ENCODE results near the gene TAS2R13. TPM values are rescaled to one million over a fixed set of nuclear protein-coding genes. Genes with fewer than 3 reads are reported as not detected.

Gene TAS2R13
- 1 to 10 TPM in 1 of 2 experiments, under 1 TPM in 1; 0.48 to 1.0 TPM for total RNA-seq

GRCh38 chr12:10909462-10909861 lies at the start of gene TAS2R13:
Gene TAS2R13 (minus strand): TSS chr12:10909562. CDS start chr12:10909298, 264 bp downstream.

DNA sequence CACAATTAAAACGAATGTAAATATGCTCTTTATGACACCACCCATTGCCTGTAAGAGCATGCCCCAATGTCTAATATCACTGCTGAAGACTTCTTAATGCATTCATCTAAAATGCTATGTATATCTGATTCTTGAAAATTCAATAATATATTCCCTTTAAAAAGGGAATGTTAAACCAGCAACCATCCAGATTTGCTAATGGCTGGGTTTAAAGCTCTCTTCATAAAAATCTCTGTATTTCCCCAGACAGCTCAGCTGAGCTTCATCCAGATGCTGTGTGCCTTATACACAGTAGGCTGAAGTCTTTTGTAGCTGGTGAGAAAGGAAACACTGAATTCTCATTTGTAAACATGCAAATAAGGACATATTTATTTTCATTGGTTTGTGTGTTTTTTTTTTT lies 29.8 kb upstream of the TAS2R13 start, which contains the start of gene TAS2R14:
TSS of gene TAS2R14 (minus strand) at position 101 of the 400 bp plus-strand sequence. CDS start at position 45, 56 bp downstream.

DNA sequence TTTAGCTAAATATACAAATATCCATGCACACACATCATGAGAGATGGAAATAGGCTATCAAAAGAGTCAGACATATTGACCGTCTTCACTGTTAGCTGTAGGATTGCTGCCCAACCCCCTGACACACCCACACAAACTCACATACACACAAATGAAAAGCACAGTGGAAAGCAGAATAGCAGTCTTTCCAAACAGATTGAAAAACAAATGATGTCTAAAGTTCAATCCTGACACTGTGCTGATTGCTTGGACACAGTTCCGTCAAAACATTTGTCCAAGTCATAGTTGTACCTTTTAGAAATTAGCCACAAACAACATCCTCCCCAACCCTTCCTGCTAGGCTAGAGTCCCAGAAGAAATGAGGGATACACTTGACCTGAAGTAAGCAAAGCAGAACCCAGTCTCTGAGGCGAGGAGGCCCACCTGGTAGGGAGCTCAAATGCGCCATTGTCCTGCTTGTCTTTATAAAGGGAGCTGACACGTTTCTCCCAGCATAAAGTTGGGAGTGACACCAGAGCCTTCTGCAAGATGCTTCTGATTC lies 19.5 kb upstream of the TAS2R13 start, which contains the start of gene PRH2:
TSS of gene PRH2 (plus strand) at position 491 of the 541 bp plus-strand sequence. CDS start at position 529, 38 bp downstream.

GRCh38 chr12:10884086-10884725 lies 25.2 kb downstream of the TAS2R13 start, which contains the start of gene PRH1:
Gene PRH1 (minus strand): TSS chr12:10884255. CDS start chr12:10884217, 38 bp downstream.

Other genes starting within 250 kb of the TAS2R13 start
- under 1 TPM; 0.34 to 0.68 TPM for gene STYK1, start 235.5 kb downstream of the TAS2R13 start, total RNA-seq
- gene YBX3, start 186.2 kb downstream of the TAS2R13 start, total RNA-seq = 10 to 100 TPM; 39.7 to 41.8 TPM
- gene TAS2R7, start 106.9 kb downstream of the TAS2R13 start, total RNA-seq = not detected
- gene TAS2R8, start 102.3 kb downstream of the TAS2R13 start, total RNA-seq = not detected
- not detected for gene TAS2R9, start 99.4 kb downstream of the TAS2R13 start, total RNA-seq
- gene TAS2R10, start 83.2 kb downstream of the TAS2R13 start, total RNA-seq = under 1 TPM; 0.25 to 0.36 TPM
- 1 to 10 TPM; 1.5 to 1.8 TPM for gene PRR4, start 60.1 kb downstream of the TAS2R13 start, total RNA-seq
- gene PRH1, start 25.3 kb downstream of the TAS2R13 start, total RNA-seq = 10 to 100 TPM; 11.3 to 11.5 TPM
- not detected for gene PRH2, start 19.7 kb upstream of the TAS2R13 start, total RNA-seq
- gene TAS2R14, start 29.7 kb upstream of the TAS2R13 start, total RNA-seq = 1 to 10 TPM; 1.6 TPM
- gene TAS2R50, start 77.3 kb upstream of the TAS2R13 start, total RNA-seq = 1 to 10 TPM in 1 of 2 experiments, under 1 TPM in 1; 0.55 to 1.2 TPM
- 1 to 10 TPM in 1 of 2 experiments, under 1 TPM in 1; 0.86 to 1.4 TPM for gene TAS2R20, start 88.7 kb upstream of the TAS2R13 start, total RNA-seq
- 1 to 10 TPM; 2.2 to 2.5 TPM for gene TAS2R19, start 113.1 kb upstream of the TAS2R13 start, total RNA-seq
- gene TAS2R31, start 121.8 kb upstream of the TAS2R13 start, total RNA-seq = 1 to 10 TPM; 2.4 to 3.4 TPM
- 1 to 10 TPM in 1 of 2 experiments, under 1 TPM in 1; 0.94 to 1.2 TPM for gene TAS2R46, start 152.7 kb upstream of the TAS2R13 start, total RNA-seq
- under 1 TPM; 0.53 to 0.81 TPM for gene TAS2R43, start 182.8 kb upstream of the TAS2R13 start, total RNA-seq
- gene TAS2R30, start 225.1 kb upstream of the TAS2R13 start, total RNA-seq = 1 to 10 TPM; 2.2 to 2.4 TPM

All from activated naive CD4-positive, alpha-beta T cell treated with anti-CD3 and anti-CD28 coated beads, Interleukin-2, amount 10 ng/mL, durations not matched to agents 5 hours and 36 hours (primary cell).